MM.1S (cell line): Measurements from ENCODE around the gene RTN3.

Source experiments
- DNase-seq: peaks from one replicate; pipeline ENCODE4 v3.0.0-alpha.2; 2015
- H2AFZ ChIP-seq: fragments of 300-600 bp; sonication (generic); 2 replicates; pipeline ENCODE4 v1.6.0; 2016; ENCODE audit warnings: antibody characterized with exemption, low read length
- H3F3A ChIP-seq: fragments of 300-600 bp; sonication (generic); 2 replicates; pipeline ENCODE4 v1.6.1; 2016; ENCODE audit warnings: mild to moderate bottlenecking, antibody characterized with exemption, low read length, moderate library complexity, mixed read lengths; ENCODE audit not compliant: insufficient read depth
- H3K27ac ChIP-seq: fragments of 300-600 bp; sonication (generic); 2 replicates; pipeline ENCODE4 v1.5.1; 2016; ENCODE audit warnings: mild to moderate bottlenecking, low read length
- H3K27me3 ChIP-seq: fragments of 300-600 bp; sonication (generic); replicated peaks from 2 replicates; pipeline ENCODE4 v1.6.0; 2016; ENCODE audit warnings: low read length; ENCODE audit not compliant: insufficient read depth
- H3K36me3 ChIP-seq: fragments of 300-600 bp; sonication (generic); replicated peaks from 2 replicates; pipeline ENCODE4 v1.6.1; 2016; ENCODE audit warnings: mild to moderate bottlenecking, low read length, mixed read lengths; ENCODE audit not compliant: insufficient read depth
- H3K4me1 ChIP-seq: fragments of 300-600 bp; sonication (generic); 2 replicates; pipeline ENCODE4 v1.6.1; 2016; ENCODE audit warnings: low read length, mixed read lengths
- H3K4me2 ChIP-seq: fragments of 300-600 bp; sonication (generic); 2 replicates; pipeline ENCODE4 v1.6.0; 2016; ENCODE audit warnings: low read depth, low read length
- H3K4me3 ChIP-seq: fragments of 300-600 bp; sonication (generic); 2 replicates; pipeline ENCODE4 v1.5.1; 2016; ENCODE audit warnings: low read length, mixed read lengths
- H3K79me2 ChIP-seq: fragments of 300-600 bp; sonication (generic); 2 replicates; pipeline ENCODE4 v1.6.1; 2016; ENCODE audit warnings: mixed run types, low read length, mixed read lengths
- H3K9ac ChIP-seq: fragments of 300-600 bp; sonication (generic); 2 replicates; pipeline ENCODE4 v1.6.1; 2016; ENCODE audit warnings: low read length, mixed read lengths
- H3K9me2 ChIP-seq: fragments of 300-600 bp; sonication (generic); replicated peaks from 2 replicates; pipeline ENCODE4 v1.6.1; 2016; ENCODE audit warnings: mild to moderate bottlenecking, low read length, mixed read lengths; ENCODE audit not compliant: insufficient read depth
- H3K9me3 ChIP-seq: fragments of 300-600 bp; sonication (generic); replicated peaks from 2 replicates; pipeline ENCODE4 v1.6.1; 2016; ENCODE audit warnings: mild to moderate bottlenecking, low read length, mixed read lengths; ENCODE audit not compliant: insufficient read depth
- H4K20me1 ChIP-seq: fragments of 300-600 bp; sonication (generic); 2 replicates; pipeline ENCODE4 v1.6.1; 2016; ENCODE audit warnings: mild to moderate bottlenecking, low read length, moderate library complexity, mixed read lengths; ENCODE audit not compliant: insufficient read depth
- CTCF ChIP-seq: fragments of 300-600 bp; sonication (generic); IDR thresholded peaks from 2 replicates; pipeline ENCODE4 v1.5.1; 2016; ENCODE audit warnings: antibody characterized with exemption, low read length, mixed read lengths
- EZH2 ChIP-seq: fragments of 300-600 bp; sonication (generic); optimal IDR thresholded peaks from 2 replicates; pipeline ENCODE3; 2017; ENCODE audit warnings: low read depth, mild to moderate bottlenecking, antibody characterized with exemption, low read length, mixed read lengths
- EZH2phosphoT487 ChIP-seq: fragments of 300-600 bp; sonication (generic); IDR thresholded peaks from 2 replicates; pipeline ENCODE4 v1.6.1; 2018; ENCODE audit warnings: antibody characterized with exemption, low read length

Gene RTN3

GRCh38 chr11:63670433-63671321 lies 10.6 kb upstream of the RTN3 start:
- DNase-seq = peak; percentile 57
- Histone ChIP-seq H3K4me2 (peak overlapping the region; percentile 89), H3K4me3 (peak overlapping the region; percentile 89), H4K20me1 (0 out of 2 replicates have a peak, but pooled peaks cover 5% of the 10 kb centered on the region), H3K4me1 (peaks cover 13% of the 10 kb centered on the region), H3F3A (0 out of 2 replicates have a peak, but pooled peaks cover 6% of the 10 kb centered on the region), H3K9me3 (no peaks in the 10 kb centered on the region), H2AFZ (peak overlapping the region; percentile 49), H3K79me2 (peaks cover 50% of the 10 kb centered on the region), H3K9ac (peak overlapping the region; percentile 90), H3K27me3 (no peaks in the 10 kb centered on the region), H3K9me2 (no peaks in the 10 kb centered on the region), H3K27ac (peak overlapping the region; percentile 72), H3K36me3 (no peaks in the 10 kb centered on the region; the same call in 1 of the 2 replicates)
- TF ChIP-seq CTCF (peak; percentile 53), EZH2 (no peak), EZH2phosphoT487 (no peak)

GRCh38 chr11:63671322-63672155 lies 9.8 kb upstream of the RTN3 start, which contains the start of gene ATL3:
TSS of gene ATL3 (minus strand) at chr11:63671376. CDS start at chr11:63671335, 41 bp downstream.
- Histone ChIP-seq H2AFZ (peak within 1 kb of the TSS; percentile 49), H3F3A (0 out of 2 replicates have a peak, but pooled peaks cover 6% of the 10 kb centered on the region)
- DNase-seq = peak; percentile 96

More at GRCh38 chr11:63671322-63672155, 9.8 kb upstream of the RTN3 start, which contains the start of gene ATL3:
- Histone ChIP-seq H3K27me3 (no peaks in the 10 kb centered on the region), H3K36me3 (no peaks in the 10 kb centered on the region; the same call in 1 of the 2 replicates), H3K4me2 (peak within 1 kb of the TSS; percentile 89), H3K9me2 (no peaks in the 10 kb centered on the region), H3K79me2 (peaks cover 41% of the 10 kb centered on the region), H4K20me1 (0 out of 2 replicates have a peak, but pooled peaks cover 5% of the 10 kb centered on the region), H3K9ac (peak within 1 kb of the TSS; percentile 90), H3K27ac (peak within 1 kb of the TSS; percentile 72), H3K4me1 (peaks cover 10% of the 10 kb centered on the region), H3K9me3 (no peaks in the 10 kb centered on the region), H3K4me3 (peak within 1 kb of the TSS; percentile 89)
- no peak for TF ChIP-seq EZH2phosphoT487
- TF ChIP-seq CTCF = no peak; the same call in 1 of the 2 replicates
- TF ChIP-seq EZH2 = no peak
